T-helper 22 cell (primary cell): Measurements from ENCODE around the gene CT83.

Experiments used
- DNase-seq: peaks from one replicate; pipeline ENCODE4 v3.0.0-alpha.2; 2020; ENCODE audit warnings: low read depth

CT83 gene

DNA sequence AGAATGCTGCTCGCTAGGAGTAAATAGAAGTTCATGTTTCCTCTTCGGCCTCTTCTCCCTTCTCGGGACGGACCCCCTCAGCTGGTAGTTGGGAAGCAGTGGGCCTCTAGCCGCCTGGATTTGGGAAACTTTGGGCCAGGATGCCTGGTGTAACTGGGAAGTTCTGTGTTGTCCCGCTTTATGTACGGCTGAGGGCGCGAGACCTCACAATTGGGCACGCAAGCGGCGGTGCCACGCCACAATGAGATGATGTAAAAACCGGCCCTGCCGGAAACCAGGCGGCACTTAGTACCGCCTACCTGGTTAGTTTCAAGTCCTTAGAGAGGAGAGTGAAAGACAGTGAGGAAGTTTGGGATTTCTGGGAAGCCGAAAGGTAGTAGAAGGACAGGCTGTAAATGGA is at the start of gene CT83:
CT83 (minus strand) TSS at position 155 of the 400 bp plus-strand sequence; CDS start at position 35, 120 bp downstream.
- DNase-seq: no peak

- no peak for DNase-seq
Measured at GRCh38 chrX:116499780-116500179, 37.0 kb upstream of the CT83 start.

- DNase-seq: no peak
Measured at GRCh38 chrX:116493271-116493670, 30.5 kb upstream of the CT83 start.

DNA sequence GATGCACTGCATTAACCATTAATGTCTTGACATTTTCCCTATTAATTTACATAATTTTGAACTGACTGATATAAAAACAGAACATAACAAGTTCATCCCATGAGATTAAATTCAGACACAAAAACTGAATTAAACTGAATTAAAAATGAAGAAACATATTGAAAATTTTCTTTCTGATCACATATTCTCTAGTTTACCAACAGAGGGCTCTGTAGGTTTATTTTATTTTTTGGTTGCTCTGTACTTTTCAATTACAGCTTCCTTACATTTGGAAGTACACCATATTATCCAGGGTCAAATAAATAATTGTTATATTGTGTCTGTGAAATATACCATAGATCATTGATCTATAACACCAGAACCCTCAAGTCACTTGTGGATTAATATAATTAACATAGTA is 27.3 kb upstream of the CT83 start:
- no peak for DNase-seq

GRCh38 chrX:116480059-116480458 is 17.3 kb upstream of the CT83 start:
- no peak for DNase-seq

GRCh38 chrX:116449156-116449555 is 13.6 kb downstream of the CT83 start:
- no peak for DNase-seq

DNA sequence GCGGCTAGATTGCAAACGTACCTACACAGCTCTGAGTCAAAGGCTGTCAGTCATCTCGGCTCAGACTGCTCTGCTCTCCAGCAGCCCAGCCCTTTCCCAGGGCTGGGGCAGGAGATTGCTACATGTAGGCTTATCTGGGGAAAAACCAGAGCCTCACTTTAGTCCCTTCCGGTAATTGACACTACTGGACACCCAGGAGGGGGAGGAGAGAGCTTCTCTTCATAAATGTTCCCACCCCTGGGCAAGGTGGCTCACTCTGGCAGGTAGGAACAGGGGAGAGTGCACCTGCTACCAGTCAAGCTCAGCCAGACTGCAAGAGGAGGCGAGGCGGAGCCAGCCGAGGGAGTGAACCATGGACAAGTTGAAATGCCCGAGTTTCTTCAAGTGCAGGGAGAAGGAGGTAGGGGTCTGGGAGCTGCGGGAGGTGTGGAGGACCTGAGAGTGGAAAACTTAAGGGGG is 26.4 kb downstream of the CT83 start, which contains the start of gene SLC6A14:
SLC6A14 (plus strand) TSS at position 249 of the 459 bp plus-strand sequence; CDS start at position 353, 104 bp downstream.
- no peak for DNase-seq

DNA sequence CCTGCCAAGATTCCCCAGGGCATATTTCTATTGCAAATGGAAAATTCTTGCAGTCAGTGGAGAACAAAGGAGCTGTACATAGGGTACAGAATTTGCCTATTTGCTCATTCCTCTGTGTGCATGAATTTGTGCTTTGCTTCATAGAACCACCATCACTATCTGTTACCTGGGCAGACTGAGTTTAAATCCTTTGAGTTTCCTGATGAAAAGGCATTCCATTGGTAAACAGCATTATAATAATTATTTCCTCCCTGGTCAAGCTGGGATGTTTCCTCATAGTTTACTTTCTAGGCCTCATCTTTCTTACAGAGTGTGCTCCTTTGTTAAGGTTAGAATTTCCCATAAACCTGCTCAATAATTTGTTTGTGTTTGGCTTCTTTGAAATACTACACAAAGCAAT is 27.2 kb downstream of the CT83 start:
- DNase-seq: no peak

- no peak for DNase-seq
Measured at GRCh38 chrX:116427978-116428377, 34.8 kb downstream of the CT83 start.

DNA sequence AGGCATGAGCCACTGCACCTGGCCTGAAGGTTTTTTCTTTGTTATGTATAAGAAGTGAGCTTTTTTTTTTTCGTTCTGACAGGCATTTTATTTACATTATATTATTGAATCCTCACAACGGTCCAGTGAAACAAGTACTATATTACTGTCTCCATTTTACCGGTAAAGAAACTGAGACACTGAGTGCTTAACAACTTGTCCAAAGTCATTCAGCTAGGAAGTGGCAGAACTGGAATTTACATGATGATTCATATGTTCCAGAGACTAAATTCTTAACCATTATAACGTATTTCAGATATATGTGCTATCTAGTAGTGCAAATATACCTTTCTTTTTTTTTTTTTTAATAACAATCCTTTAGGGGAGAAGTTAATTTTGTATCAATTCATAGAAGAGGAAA is 44.8 kb downstream of the CT83 start:
- DNase-seq: no peak

DNA sequence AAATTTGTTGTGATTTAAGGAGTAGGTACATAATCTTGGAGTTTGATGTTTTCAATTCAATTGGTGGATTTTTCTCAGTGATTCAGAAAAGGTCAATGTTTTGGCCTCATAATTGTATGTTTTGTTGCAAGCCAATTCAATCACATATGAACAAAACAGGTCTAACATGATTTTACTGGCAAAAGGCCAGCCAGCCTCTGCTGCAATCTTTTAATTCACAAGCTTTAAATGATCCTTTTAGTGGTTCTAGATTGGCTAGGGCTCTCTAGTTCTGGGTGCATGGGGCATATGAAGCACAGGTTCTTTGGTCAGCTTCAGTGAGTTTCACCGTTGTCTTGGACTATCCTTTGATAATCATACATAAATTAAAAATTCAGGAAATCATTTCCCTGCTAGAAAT is 45.6 kb downstream of the CT83 start:
- DNase-seq: no peak

- no peak for DNase-seq
Measured at GRCh38 chrX:116413273-116413672, 49.5 kb downstream of the CT83 start.
